ENCODE data around the gene RRM1.
"Not testable (repeated sequence)": the region's sequence is repeated elsewhere in the genome, so short reads cannot be mapped to it uniquely, and the experiment has no call there.

The RRM1 gene

DNA sequence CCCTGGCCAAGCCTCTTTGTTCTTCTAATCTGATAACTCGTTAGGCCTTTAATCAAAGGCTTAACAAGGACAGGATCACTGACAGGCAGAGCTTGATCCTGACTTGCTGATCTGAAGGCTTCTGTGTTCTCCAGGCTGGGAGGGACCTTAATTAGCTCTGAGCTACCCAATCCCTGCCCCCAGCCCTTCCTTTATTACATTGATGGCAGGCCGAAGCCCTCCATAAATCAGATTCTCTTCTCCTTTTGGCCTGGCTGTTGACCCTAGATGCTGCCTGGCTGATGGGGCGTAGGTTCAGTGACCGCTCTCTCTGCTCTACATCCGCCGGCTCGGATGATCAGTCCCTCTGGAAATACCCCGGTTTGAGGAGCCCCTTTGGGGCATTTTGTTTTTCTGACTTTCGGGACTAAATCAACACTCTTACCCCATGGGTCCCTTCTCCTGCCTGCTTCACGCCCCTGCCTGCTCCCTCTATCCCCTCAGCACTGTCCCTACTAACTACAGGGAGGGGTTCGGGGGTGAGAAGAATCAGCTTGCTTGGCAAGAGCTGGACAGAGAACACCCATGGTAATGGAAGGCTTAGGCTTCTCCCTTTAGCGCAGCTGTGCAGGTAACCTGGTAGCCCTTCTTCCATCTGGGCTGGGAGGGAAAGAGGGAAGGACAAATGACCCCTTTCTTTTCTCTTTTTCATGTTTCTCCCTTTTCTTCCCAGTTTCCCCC is 10.0 kb upstream of the RRM1 start:
- no peak for DNase-seq

DNA sequence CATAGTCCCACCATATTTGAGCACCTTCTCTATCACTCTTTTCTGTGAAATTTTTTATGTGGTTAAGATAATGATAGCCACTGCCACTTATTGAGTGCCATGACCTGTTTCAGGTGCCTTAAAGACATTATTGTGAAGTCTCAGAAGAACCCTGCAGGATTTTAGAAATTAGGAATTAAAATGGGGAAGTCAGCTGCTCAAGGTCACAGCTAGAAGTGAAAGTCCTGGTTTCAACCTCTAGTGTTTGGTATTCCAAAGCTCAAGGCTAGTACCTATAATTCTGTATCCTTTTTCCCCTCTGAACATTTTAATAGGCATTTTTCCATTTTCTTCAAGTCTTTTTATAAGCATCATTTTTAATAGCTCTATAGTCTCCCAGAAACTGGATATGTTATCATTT is 9.0 kb upstream of the RRM1 start:
- no peak for DNase-seq

DNA sequence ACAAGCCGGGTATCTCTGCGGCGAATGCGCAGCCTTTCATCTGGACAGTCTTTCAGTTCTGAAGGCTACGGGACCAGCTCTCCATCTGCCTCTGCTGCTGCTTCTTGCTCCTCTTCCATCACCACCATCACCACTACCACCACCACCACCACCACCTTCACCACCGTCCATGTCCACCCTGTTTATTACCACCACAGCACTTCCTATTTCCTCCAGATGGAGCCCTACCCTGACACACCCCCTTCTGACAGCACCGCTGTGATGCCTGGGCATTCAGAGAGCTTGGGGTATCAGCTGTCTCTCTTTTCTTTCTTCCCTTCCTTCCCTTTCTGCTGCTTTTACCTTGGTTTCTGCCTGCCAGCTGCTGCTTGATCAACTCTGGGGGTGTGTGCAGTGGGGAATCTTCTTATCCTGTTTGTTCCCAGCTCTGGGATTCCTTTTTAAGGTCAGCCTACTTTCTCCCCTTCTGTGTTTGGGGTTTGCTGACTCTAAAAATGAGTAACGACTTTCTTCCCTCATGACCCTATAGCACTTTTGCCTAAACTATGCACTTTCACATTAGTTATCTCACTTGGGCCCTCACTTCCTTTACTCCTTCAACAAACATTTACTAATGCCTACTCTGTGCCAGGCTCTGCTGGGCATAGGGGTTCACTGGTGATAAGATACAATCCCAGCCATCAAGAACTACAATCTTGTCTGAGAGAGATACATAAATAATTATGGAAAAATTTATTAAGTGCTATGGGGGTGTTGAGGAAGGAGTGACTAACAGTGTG is 7.8 kb upstream of the RRM1 start:
- DNase-seq = no peak

DNA sequence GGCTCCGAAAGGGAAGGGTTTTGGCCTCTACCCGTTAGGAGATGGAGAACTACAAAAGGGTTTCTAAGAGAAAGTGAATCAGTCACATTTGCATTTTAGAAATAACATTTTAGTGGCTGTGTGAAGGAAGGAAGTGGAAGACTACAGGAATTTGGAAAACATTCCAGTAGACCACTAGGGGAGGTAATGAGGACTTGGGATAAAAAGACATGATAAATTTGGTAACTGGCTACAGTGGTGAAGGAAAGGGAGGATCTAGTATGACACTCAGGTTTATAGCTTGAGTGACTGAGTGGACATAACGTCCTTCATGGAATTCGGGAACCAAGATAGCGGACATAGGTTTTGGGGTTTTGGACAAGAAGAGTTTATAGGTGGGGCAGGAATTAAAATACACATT is 7.0 kb upstream of the RRM1 start:
- DNase-seq = no peak

DNA sequence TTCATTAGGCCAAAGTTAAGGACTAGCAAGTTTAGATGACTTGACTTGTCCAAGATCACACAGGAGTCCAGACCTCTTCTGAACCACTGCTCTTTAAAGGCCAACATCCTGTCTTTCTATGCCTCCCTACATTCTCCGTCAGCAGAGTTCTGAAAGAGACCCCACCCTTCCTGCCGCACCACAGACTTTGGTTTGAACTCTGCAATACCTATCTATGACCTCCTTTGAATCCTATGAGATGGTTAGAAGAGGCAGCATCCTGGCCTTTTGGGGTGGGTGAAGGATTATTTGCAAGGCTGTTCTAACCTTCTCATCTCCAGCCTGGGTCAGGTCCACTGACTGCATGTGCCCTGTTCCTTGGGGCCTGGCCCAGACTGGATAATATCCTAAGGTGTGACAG is 4.3 kb upstream of the RRM1 start:
- peak; percentile 50 for DNase-seq

DNA sequence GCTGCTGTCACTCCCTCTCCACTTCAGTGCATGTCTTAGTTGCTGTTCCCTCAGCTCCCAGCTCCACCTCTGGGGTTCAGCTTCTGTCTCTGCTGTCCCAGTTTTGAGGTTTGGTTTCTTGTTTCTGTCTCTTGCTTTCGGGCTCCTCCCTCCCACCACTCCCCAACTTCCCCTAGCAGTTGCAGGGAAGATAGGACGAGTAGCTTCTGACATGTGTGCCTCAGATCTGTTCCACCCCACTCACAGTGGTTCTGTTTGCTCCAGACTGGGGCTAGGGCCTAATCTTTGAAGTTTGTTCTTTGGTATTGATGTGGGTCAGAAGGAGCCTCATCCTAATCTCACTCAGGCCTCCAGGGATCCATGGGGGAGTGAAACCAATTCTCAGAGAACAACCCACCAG is 2.6 kb upstream of the RRM1 start:
- no peak for DNase-seq

DNA sequence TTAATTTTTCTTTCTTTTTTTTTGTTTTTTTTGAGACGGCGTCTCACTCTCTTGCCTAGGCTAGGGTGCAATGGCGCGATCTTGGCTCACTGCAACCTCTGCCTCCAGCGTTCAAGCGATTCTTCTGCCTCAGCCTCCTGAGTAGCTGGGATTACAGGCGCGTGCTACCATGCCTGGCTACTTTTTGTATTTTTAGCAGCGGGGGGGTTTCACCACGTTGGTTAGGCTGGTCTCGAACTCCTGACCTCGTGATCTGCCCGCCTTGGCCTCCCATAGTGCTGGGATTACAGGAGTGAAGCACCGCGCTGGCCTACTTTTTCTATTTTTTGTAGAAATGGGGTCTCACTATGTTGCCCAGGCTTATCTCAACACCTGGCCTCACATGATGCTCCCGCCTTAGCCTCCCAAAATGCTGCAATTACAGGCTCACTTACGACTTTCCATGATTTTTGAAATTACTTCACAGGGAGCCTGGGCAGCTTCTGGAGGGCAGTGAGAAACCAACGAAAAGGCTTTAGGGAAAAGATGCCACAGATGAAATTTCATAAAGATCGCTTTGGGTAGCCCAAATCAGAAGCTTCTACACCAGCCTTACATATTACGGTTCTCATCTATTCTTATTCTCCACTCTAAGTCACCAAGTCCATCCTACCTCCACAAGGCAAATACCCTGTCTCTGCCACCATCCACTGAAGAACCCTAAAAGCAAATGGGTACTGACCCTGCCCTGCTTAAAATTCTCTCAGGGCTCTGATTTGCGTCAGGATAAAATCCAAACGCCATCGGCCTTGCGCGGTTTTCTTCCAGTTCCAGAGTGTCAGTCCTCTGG is 866 bp upstream of the RRM1 start:
- DNase-seq = no peak

DNA sequence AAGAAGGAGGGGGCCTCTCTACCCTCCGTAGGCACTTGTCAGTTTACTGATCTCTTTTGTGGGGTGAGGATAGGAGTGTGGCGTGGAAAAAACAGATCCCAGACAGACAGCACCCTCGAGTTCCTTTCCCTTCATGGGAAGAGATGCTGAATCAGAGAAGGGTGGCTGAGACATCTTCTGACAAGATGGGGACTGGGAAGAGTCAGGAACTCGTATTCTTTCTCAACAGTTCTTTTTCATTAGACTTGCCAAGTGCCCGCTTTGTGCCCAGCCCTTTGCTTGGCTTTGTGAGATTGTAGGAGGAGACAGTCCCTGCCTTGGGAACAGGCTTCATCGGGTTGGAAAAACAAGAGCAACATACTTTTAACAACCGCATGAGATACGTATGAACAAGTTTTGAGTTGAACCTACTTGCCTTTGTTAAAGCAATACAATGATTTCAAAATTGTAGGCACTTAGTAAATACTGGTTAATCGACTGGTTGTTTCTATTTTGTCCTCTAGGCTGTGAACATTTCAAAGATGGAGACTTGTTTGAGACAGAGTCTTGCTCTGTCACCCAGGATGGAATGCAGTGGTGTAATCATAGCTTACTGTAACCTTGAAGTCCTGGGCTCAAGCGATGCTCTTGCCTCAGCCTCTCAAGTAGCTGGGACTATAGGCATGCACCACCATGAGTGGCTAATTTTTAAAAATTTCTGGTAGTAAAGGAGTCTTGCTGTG is 1.1 kb downstream of the RRM1 start:
- no peak for DNase-seq

DNA sequence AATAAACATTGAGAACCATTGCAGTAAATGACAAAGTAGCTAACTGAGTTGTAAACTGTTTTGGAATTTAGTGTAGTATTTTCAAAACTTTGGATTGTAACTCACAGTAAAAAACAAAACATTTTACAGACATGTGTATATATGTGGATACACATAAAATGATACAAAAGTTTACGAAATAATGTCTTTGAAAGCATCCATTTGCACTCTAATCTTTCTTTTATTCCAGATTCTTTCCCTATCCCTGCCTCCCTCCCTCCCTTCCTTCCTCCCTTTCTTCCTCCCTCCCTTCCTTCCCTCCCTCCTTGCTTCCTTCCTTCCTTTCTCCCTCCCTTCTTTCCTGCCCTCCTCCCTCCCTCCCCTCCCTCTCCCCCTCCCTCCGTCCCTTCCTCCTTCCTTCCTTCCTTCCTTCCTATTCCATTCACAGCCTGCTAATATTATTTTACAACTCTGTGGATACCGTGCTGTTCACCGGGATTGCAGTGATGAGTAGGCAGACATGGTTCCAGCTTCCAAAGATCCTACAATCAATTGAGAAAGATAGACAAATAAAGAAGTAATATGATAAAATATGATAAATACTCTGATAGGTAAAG is 3.5 kb downstream of the RRM1 start:
- DNase-seq = no peak

DNA sequence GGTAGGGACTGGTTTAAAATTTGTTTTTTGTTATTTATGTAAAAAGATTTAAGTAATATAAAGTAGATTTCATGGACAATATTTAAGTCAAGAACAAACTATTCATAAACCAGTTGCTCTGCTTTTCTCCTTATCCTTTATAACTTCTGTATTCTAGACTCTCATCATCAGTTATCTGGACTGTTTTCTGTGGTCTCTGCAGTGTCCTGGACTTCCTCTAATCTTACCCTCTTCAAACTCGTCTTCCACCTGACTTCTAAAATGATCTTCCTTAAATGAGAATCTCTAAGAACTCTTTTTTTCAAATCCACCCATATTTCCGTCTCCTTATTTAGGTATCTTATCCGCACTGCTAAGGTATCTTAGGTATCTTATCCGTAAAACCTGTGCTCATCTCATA is 8.1 kb downstream of the RRM1 start:
- no peak for DNase-seq

DNA sequence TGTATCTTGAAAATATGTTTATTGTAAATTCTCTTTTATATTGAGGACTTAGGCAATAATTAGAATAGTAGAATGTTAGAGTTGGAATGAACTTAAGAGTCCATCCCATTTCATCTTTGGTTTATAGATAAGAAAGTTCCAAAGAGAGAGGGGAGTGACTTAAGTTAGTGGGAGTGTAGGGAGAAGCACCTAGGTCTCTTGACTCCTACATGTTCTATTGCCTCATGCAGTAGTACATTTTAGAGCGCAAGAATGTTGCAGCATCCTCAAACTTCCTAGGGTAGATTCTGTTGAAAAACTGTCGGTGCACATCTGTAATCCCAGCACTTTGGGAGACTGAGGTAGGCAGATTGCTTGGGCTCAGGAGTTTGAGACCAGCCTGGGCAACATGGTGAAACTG is 8.7 kb downstream of the RRM1 start:
- DNase-seq = no peak

DNA sequence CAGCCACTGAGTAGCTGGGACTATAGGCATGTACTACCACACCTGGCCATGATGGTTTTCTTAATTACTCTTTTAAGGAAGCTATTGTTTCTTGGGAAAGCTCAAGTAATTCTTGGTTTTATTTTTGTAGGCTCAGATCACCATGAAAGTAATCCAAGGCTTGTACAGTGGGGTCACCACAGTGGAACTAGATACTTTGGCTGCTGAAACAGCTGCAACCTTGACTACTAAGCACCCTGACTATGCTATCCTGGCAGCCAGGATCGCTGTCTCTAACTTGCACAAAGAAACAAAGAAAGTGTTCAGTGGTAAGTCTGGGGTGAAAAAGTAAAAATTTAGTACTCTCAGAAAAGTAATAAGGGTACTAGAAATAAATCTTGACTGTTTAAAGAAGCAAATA is 11.3 kb downstream of the RRM1 start:
- DNase-seq = no peak

DNA sequence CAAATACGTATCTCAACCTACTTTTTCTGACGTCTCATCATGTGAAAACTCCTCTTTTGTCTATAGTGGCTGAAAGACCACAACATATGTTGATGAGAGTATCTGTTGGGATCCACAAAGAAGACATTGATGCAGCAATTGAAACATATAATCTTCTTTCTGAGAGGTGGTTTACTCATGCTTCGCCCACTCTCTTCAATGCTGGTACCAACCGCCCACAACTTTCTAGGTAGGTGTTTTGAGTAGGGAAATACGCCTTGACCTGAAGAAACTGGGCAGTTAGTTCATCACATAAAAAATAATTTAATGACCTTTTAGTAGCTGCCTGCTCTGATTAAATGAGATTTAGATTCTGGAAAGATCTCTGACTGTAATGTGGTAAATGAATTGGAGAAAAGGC is 17.2 kb downstream of the RRM1 start:
- DNase-seq = no peak

DNA sequence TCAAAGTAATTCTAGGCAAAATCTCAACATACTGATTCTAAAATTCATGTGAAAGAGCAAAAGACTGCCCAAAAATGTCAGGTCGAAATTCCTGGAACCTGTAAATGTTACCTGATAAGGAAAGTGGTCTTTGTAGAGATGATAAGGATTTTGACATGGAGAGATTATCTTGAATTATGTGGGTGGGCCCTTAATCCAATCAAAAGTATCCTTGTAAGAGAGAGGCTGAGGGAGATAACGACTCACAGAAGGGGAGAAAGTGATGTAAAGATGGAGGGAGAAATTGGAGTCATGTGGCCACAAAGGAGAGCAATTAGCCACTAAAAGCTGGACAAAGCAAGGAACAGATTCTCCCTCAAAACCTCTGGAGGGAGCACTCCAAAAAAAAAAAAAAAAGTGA is 20.5 kb downstream of the RRM1 start:
- no peak for DNase-seq

DNA sequence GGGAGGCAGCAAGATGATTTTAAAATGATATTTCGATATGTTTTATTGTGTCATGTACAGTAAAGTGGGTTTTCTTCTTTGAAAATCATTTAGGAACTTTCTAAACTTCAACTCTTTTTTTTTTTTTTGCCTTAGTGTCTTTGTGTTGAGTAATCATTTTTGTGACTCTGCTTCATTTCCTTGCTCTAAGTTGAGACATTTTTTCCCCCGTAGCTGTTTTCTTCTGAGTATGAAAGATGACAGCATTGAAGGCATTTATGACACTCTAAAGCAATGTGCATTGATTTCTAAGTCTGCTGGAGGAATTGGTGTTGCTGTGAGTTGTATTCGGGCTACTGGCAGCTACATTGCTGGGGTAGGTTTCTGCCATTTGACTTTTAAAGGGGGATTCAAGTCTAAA is 23.5 kb downstream of the RRM1 start:
- no peak for DNase-seq

DNA sequence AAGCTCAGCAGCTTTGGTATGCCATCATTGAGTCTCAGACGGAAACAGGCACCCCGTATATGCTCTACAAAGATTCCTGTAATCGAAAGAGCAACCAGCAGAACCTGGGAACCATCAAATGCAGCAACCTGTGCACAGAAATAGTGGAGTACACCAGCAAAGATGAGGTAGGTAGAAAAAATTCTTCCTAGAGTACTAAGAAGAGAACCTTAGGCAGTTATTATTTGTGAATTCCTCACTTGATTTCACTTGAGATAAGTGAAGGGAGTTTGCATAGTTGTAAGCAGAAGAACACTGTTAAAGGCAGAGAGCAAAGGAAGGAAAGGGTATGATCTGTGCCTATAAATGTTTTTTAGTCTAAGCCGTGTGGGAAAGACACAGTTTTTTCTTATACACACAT is 28.6 kb downstream of the RRM1 start:
- no peak for DNase-seq

DNA sequence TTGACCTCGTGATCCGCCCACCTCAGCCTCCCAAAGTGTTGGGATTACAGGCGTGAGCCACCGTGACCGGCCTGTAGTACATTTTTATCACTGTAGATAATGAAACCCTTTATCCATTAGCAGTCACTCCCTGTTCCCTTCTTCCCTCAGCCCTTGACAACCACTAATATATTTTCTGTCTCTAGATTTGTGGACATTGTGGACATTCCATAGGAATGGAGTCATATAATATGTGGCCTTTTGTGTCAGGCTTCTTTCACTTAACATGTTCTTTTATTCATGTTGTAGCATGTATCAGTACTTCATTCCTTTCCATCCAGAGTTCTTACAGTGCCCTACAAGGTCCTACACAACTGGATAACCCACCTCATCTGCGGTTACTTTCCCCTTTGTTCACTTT is 30.5 kb downstream of the RRM1 start:
- DNase-seq = no peak

DNA sequence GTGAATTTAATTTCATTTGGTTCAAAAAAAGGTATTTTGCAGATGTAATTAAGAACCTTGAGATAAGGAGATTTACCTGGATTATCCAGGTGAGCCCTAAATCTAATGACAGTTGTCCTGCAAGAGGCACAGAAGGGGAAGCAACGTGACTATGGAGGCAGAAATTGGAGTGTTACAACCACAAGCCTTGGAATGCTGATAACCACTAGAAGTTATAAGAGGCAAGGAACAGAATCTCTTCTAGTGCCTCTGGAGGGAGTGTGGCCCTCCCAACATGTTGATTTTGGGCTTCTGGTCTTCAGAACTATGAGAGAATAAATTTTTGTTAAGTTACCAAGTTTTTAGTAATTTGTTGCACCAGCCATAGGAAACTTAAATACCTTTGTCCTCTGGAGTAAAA is 32.8 kb downstream of the RRM1 start:
- DNase-seq = no peak

DNA sequence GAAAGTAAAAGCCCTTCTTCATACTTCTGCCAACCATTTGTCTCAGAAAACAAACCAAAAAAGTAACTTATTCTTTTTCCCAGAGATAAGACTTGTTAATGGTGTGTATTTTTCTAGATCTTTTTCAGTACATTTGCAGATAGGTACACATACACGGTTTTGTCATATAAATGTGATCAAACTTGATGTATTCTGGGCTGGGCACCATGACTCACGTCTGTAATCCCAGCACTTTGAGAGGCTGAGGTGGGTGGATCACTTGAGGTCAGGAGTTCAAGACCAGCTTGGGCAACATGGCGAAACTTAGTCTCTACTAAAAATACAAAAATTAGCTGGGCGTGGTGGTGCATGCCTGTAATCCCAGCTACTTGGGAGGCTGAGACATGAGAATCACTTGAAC is 35.6 kb downstream of the RRM1 start:
- not testable (repeated sequence) for DNase-seq

DNA sequence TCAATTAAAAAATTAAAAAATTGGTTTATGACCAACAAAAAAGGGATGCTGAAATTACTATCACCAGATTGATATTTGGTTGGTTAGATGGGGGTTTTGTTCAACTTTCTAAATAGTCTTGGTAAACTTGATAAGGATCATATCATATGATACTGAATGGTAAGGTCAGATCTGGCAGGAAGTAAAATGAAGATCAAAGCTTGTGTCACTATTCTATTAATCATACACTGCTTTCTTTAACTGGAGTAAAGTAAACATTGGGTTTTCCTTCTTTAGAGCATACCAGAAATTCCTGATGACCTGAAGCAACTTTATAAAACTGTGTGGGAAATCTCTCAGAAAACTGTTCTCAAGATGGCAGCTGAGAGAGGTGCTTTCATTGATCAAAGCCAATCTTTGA is 40.2 kb downstream of the RRM1 start:
- DNase-seq = no peak

DNA sequence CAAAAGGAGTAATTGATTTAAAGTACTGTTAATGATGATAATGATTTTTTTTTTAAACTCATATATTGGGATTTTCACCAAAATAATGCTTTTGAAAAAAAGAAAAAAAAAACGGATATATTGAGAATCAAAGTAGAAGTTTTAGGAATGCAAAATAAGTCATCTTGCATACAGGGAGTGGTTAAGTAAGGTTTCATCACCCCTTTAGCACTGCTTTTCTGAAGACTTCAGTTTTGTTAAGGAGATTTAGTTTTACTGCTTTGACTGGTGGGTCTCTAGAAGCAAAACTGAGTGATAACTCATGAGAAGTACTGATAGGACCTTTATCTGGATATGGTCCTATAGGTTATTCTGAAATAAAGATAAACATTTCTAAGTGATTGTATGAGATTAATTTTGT is 43.9 kb downstream of the RRM1 start:
- no peak for DNase-seq

DNA sequence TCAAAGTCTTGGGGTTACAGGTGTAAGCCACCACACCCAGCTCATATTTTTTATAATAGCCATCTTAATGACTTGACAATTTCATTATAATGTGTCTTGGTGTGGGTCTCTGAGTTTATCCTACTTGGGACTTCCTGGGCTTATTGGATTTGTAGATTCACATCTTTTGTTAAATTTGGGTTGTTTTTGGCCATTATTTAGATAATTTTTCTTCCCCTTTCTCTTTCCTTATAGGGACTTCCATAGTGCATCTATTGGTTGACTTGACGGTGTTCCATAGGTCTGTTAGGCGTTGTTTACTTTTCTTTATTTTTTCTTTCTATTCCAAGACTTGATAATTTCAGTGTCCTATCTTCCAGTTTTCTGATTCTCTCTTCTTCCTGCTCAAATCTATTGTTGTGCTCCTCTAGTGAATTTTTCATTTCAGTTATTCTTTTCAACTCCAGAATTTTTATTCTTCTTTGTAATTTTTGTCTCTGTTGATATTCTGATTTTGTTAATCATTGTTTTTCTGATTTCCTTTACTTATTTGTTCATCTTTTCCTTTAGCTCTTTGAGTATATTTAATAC is 45.6 kb downstream of the RRM1 start:
- DNase-seq = no peak

Measured in activated CD4-positive, alpha-beta T cell treated with anti-CD3 and anti-CD28 coated beads, Interleukin-2, amount 50 U/mL, for 1 hour (primary cell).